ENCODE data around the gene CCDC50.

DNA sequence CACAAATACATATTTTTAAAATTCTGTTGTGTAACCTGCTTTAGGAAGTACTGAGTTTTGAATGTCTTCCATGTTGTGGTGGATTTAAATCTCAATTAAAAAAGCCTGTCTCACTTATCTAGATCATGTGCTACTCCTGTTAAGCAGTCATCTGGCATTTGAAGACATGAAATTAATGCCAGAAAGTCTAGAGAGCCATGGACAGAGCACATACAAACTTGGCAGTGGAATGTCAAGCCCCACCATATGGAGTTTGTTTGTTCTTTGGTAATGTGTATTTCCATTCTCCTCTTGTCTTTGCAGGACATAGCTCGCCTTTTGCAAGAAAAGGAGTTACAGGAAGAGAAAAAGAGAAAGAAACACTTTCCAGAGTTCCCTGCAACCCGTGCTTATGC is 40.4 kb downstream of the CCDC50 start:
- TF ChIP-seq, protein P1, sequence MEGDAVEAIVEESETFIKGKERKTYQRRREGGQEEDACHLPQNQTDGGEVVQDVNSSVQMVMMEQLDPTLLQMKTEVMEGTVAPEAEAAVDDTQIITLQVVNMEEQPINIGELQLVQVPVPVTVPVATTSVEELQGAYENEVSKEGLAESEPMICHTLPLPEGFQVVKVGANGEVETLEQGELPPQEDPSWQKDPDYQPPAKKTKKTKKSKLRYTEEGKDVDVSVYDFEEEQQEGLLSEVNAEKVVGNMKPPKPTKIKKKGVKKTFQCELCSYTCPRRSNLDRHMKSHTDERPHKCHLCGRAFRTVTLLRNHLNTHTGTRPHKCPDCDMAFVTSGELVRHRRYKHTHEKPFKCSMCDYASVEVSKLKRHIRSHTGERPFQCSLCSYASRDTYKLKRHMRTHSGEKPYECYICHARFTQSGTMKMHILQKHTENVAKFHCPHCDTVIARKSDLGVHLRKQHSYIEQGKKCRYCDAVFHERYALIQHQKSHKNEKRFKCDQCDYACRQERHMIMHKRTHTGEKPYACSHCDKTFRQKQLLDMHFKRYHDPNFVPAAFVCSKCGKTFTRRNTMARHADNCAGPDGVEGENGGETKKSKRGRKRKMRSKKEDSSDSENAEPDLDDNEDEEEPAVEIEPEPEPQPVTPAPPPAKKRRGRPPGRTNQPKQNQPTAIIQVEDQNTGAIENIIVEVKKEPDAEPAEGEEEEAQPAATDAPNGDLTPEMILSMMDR (IDR thresholded peaks at IDR 0.05; ENCODE audit: insufficient read depth, low read length, poor library complexity, severe bottlenecking): no peak
- no peak for TF ChIP-seq EZH2phosphoT487 (conservative IDR thresholded peaks at IDR 0.05; ENCODE audit: low read length)

Measured in SU-DHL-6 (cell line).